ENCODE data around the gene ESAM. TPM values are rescaled to one million over a fixed set of nuclear protein-coding genes. Genes with fewer than 3 reads are reported as not detected.
A peak's percentile ranks its signal among the peaks of the same experiment; 100 is the strongest.

The ESAM gene, protein sequence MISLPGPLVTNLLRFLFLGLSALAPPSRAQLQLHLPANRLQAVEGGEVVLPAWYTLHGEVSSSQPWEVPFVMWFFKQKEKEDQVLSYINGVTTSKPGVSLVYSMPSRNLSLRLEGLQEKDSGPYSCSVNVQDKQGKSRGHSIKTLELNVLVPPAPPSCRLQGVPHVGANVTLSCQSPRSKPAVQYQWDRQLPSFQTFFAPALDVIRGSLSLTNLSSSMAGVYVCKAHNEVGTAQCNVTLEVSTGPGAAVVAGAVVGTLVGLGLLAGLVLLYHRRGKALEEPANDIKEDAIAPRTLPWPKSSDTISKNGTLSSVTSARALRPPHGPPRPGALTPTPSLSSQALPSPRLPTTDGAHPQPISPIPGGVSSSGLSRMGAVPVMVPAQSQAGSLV
- total RNA-seq (ENCODE audit: unreplicated experiment) = 490 TPM
- long read RNA-seq, transcript ESAM-201 (7 exons, 1,826 nt) = major isoform, 598 of 834 reads
- long read RNA-seq, transcript ESAM-202 (7 exons, 1,833 nt) = minor isoform, 135 of 834 reads
- long read RNA-seq, partial matches to known transcripts = 10 of 834 reads
- long read RNA-seq, other reads (novel, unspliced or antisense) = 89 of 834 reads

DNA sequence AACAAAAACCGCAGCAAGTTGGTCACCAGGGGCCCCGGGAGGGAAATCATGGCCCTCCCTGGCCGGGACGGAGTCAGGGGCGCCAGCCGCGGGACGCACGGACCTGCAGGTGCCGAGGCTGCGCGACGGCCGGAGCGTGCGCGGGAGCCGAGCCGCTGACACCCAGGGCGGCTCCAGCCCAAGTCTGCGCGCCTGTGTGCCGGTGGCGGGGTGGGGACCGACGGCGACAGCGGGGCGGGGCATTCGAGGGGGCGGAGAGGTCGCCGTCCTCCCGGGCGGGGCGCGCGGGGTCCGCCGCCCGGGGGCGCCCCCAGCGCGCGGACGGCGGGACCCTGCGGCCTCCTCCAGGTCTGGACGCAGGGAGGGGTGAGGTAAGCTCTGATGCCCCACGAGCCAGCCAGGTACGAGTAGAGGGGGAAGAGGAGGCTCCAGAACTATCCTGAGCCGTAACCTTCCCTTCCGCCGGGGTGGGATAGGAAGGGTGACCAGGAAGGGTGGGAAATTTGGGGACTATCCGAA is at the start of gene ESAM:
Gene ESAM, minus strand, starts transcription at position 186 of the 519 bp plus-strand sequence. Its CDS starts 136 bp downstream, at position 50.
- no peaks in the 10 kb centered on the region for H3K9me3 Mint-ChIP-seq (ENCODE audit: unreplicated experiment)
- H3K4me3 Mint-ChIP-seq (ENCODE audit: unreplicated experiment) = peak within 1 kb of the TSS; percentile 98
- TF ChIP-seq, protein P1, sequence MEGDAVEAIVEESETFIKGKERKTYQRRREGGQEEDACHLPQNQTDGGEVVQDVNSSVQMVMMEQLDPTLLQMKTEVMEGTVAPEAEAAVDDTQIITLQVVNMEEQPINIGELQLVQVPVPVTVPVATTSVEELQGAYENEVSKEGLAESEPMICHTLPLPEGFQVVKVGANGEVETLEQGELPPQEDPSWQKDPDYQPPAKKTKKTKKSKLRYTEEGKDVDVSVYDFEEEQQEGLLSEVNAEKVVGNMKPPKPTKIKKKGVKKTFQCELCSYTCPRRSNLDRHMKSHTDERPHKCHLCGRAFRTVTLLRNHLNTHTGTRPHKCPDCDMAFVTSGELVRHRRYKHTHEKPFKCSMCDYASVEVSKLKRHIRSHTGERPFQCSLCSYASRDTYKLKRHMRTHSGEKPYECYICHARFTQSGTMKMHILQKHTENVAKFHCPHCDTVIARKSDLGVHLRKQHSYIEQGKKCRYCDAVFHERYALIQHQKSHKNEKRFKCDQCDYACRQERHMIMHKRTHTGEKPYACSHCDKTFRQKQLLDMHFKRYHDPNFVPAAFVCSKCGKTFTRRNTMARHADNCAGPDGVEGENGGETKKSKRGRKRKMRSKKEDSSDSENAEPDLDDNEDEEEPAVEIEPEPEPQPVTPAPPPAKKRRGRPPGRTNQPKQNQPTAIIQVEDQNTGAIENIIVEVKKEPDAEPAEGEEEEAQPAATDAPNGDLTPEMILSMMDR (IDR thresholded peaks at IDR 0.05; ENCODE audit: unreplicated experiment) = no peak
- peaks cover 17% of the 10 kb centered on the region for H3K27me3 Mint-ChIP-seq (ENCODE audit: unreplicated experiment)
- DNase-seq (ENCODE audit: low spot score) = peak; percentile 72
- peaks cover 27% of the 10 kb centered on the region for H3K4me1 Mint-ChIP-seq (ENCODE audit: unreplicated experiment)
- H3K36me3 Mint-ChIP-seq (ENCODE audit: low read depth, unreplicated experiment) = peaks cover 34% of the 10 kb centered on the region
- H3K27ac Mint-ChIP-seq (ENCODE audit: unreplicated experiment) = peak within 1 kb of the TSS; percentile 97

DNA sequence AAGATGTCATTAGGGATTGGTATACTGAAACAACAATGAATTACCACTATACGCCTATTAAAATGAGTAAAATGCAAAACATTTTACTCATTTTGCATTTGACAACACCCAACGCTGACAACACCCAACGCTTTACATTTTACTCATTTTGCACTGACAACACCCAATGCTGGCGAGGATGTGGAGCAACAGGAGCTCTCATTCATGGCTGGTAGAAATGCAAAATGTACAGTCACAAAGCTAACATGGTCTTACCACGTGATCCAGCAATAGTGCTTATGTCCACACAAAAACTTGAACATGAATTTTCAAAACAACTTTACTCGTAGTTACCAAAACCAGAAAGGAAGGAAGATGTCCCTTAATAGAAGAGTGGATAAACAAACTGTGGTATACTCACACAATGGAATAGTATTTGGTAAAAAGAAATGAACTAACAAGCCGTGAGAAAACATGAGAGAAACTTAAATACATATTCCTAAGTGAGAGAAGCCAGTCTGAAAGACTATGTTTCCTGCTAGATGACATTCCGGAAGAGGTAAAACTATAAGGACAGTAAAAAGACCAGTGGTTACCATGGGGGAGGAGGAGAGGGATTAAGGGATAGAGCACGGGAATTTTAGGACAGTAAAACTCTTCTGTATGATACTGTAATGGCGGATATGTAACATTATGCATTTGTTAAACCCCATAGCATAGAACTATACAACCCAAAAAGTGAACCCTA is 49.5 kb upstream of the ESAM start:
- TF ChIP-seq, protein P1 (IDR thresholded peaks at IDR 0.05; ENCODE audit: unreplicated experiment) = no peak
- Mint-ChIP-seq H3K4me1 (ENCODE audit: unreplicated experiment) (peaks cover 13% of the 10 kb centered on the region), H3K36me3 (ENCODE audit: low read depth, unreplicated experiment) (no peaks in the 10 kb centered on the region), H3K4me3 (ENCODE audit: unreplicated experiment) (no peak overlapping the region), H3K27me3 (ENCODE audit: unreplicated experiment) (peaks cover 5% of the 10 kb centered on the region), H3K27ac (ENCODE audit: unreplicated experiment) (no peak overlapping the region), H3K9me3 (ENCODE audit: unreplicated experiment) (no peaks in the 10 kb centered on the region)
- DNase-seq (ENCODE audit: low spot score) = no peak

DNA sequence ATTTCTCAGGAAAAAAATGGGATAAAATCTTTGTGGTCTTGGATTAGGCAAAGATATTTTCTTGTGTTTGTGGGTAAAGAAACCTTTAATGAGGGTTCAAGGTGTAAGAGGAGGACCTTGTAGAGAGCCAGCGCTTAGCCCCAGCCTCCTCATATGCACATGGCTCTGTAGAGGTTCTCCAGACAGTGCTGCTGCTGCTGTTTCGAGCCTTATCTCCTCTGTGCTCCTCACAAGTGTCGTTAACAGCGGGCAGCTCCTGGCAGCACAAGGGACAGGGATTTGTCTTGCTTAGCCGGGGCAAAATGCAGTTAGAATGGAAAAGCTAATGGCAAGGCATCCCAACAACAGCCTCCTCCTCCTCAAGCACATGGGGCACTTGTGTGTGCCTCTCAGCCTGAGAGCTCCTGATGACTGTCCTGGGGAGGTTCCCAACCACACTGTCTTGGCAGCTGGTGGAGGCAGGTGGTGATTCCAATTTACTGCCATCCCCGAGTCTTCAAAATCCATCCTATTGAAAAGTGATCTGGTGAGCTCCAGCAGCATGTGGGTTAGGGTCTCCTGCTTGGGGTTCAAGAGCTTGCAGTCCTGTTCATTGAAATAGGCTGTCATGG is 45.7 kb upstream of the ESAM start:
- Mint-ChIP-seq H3K27me3 (ENCODE audit: unreplicated experiment) (peaks cover 2% of the 10 kb centered on the region), H3K4me3 (ENCODE audit: unreplicated experiment) (peak overlapping the region; percentile 62), H3K27ac (ENCODE audit: unreplicated experiment) (no peak overlapping the region), H3K4me1 (ENCODE audit: unreplicated experiment) (peaks cover 7% of the 10 kb centered on the region), H3K9me3 (ENCODE audit: unreplicated experiment) (no peaks in the 10 kb centered on the region), H3K36me3 (ENCODE audit: low read depth, unreplicated experiment) (peaks cover 14% of the 10 kb centered on the region)
- DNase-seq (ENCODE audit: low spot score) = no peak
- TF ChIP-seq, protein P1 (IDR thresholded peaks at IDR 0.05; ENCODE audit: unreplicated experiment) = no peak

DNA sequence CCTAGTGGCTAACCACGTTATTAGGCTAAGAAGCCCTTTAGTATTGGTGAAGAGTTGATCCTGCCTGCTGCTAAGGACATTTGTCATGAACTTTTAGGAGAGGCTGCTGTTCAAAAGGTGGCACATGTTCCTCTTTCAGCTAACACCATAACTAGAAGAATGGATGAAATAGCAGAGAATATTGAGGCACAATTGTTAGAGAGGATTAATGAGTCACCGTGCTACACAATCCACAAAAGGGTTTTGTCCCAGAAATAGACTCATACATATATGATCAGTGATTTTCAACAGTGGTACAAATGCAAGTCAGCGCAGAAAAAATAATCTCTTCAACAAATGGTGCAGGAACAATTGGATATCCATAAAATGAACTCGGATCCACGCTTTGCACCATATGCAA is 45.1 kb upstream of the ESAM start:
- H3K4me3 Mint-ChIP-seq (ENCODE audit: unreplicated experiment) = no peak overlapping the region
- TF ChIP-seq, protein P1 (IDR thresholded peaks at IDR 0.05; ENCODE audit: unreplicated experiment) = no peak
- H3K36me3 Mint-ChIP-seq (ENCODE audit: low read depth, unreplicated experiment) = peaks cover 14% of the 10 kb centered on the region
- no peak for DNase-seq (ENCODE audit: low spot score)
- peaks cover 2% of the 10 kb centered on the region for H3K27me3 Mint-ChIP-seq (ENCODE audit: unreplicated experiment)
- peaks cover 7% of the 10 kb centered on the region for H3K4me1 Mint-ChIP-seq (ENCODE audit: unreplicated experiment)
- H3K27ac Mint-ChIP-seq (ENCODE audit: unreplicated experiment) = no peak overlapping the region
- no peaks in the 10 kb centered on the region for H3K9me3 Mint-ChIP-seq (ENCODE audit: unreplicated experiment)
